KOPT-K1 (cell line): Measurements from ENCODE around the gene KIFC1.
"Not testable (repeated sequence)": the region's sequence is repeated elsewhere in the genome, so short reads cannot be mapped to it uniquely, and the experiment has no call there.

Source experiments
- H3K27ac ChIP-seq: fragments of 200-600 bp; sonication (generic); 2 replicates; pipeline ENCODE4 v1.5.1; 2016; ENCODE audit warnings: antibody characterized with exemption, mild to moderate bottlenecking, low read depth, low read length; ENCODE audit not compliant: poor library complexity, severe bottlenecking
- H3K36me3 ChIP-seq: fragments of 200-600 bp; sonication (generic); 2 replicates; pipeline ENCODE4 v1.5.1; 2017; ENCODE audit warnings: antibody characterized with exemption, mild to moderate bottlenecking, low read length, moderate library complexity; ENCODE audit not compliant: insufficient read depth
- H3K9me3 ChIP-seq: fragments of 200-600 bp; sonication (generic); 2 replicates; pipeline ENCODE4 v1.5.1; 2017; ENCODE audit warnings: antibody characterized with exemption, low read length, mild to moderate bottlenecking; ENCODE audit not compliant: insufficient read depth, poor library complexity, severe bottlenecking

KIFC1 gene

GRCh38 chr6:33391278-33391921 is at the start of gene KIFC1:
Gene KIFC1, plus strand, starts transcription at chr6:33391823. Its CDS starts 163 bp downstream, at chr6:33391986.
- Histone ChIP-seq H3K27ac (peak within 1 kb of the TSS; percentile 98), H3K36me3 (peaks cover 28% of the 10 kb centered on the region)

GRCh38 chr6:33343606-33343952 is 48.0 kb upstream of the KIFC1 start:
- not testable (repeated sequence) for H3K9me3 ChIP-seq, H3K36me3 ChIP-seq
- peak overlapping the region; percentile 82 for H3K27ac ChIP-seq

More at GRCh38 chr6:33391278-33391921, at the start of gene KIFC1:
- no peaks in the 10 kb centered on the region for H3K9me3 ChIP-seq

DNA sequence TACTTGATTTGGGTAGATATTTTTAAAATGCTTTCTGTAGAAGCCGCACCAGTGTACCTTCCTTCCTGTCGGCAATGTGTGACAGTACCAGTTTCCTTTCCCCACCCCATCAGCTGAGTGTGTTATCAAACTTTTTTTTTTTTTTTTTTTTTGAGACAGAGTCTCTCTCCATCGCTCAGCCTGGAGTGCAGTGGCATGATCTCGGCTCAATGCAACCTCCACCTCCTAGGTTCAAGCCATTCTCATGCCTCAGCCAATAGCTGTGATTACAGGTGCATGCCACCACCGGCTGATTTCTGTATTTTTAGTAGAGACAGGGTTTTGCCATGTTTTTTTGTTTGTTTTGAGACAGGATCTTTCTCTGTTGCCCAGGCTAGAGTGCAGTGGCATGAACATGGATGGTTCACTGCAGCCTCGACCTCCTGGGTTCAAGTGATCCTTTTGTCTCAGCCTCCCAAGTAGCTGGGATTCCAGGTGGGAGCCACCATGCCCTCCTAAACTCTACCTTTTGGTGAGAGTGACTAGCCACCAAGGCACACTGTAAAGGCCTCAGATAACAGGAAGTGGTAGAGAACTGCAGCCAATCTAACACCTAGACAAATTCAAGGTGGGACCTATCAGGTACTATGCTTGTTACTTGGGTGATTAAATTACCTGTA is 47.5 kb upstream of the KIFC1 start:
- Histone ChIP-seq H3K9me3 (no peaks in the 10 kb centered on the region), H3K27ac (peak overlapping the region; percentile 82), H3K36me3 (no peaks in the 10 kb centered on the region)

DNA sequence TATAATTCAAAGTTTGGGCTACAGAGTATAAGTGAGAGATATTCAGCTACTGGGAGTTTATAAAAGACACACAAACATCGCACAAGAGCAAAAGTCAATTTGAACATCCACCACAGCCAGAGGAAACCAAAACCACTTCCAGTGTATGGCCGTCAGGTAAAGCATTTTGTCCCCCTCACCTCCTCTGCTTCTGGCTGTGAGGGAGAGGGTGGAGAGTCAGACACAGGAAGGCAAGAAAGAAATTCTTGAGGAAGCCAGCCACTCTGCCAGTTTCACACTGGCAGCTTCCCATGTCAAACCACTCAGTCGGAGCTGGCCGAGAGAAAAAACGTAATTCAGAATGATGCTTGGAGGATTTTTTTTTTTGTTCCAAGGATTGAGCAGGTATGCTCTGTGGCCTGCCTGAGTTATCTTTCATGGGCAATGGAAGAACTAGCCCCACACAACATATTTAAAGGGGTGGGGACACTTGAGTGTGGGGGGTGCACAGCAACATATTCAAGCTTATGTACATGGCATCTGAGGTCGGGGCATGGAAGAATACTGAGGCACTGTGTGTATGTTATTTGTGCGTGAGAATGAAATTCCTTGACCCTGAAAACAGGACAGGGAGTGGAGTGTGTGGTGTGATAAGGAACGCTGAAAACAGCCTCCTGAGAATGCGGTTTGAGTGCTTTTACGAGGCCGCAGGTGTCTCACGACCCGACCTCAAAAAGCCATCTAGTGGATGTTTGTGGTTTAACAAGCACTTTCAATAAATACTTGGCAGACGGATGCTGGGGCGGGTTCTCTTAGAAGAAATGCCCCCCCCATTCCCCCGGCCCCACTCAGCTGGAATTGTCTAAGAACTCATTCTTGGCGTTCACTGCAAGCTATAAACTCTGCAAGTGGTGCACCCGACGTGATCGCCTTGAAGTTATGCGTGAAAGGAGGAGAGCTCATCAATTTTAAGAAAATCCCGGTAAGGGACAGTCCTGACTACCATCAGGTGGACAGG is 46.6 kb upstream of the KIFC1 start:
- Histone ChIP-seq H3K27ac (peak overlapping the region; percentile 82), H3K36me3 (no peaks in the 10 kb centered on the region)

DNA sequence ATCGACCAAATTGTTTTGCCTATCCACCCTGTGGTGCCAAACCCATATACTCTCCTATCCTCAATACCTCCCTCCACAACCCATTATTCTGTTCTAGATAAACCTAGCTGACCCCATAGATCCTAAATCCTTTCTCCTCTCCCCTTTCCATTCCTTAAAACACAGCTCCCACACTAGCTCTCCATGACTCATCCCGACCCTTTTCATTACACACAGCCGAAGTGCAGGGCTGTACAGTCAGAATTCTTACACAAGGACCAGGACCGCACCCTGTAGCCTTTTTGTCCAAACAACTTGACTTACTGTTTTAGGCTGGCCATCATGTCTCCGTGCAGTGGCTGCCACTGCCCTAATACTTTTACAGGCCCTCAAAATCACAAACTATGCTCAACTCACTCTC is 44.7 kb upstream of the KIFC1 start:
- not testable (repeated sequence) for H3K27ac ChIP-seq, H3K9me3 ChIP-seq, H3K36me3 ChIP-seq

More for the DNA sequence above, 46.6 kb upstream of the KIFC1 start:
- H3K9me3 ChIP-seq, result no peaks in the 10 kb centered on the region

GRCh38 chr6:33347816-33348215 is 43.8 kb upstream of the KIFC1 start:
- Histone ChIP-seq H3K27ac (no peak overlapping the region), H3K9me3 (no peaks in the 10 kb centered on the region), H3K36me3 (no peaks in the 10 kb centered on the region)

GRCh38 chr6:33355860-33356259 is 35.8 kb upstream of the KIFC1 start:
- not testable (repeated sequence) for H3K9me3 ChIP-seq, H3K36me3 ChIP-seq, H3K27ac ChIP-seq

DNA sequence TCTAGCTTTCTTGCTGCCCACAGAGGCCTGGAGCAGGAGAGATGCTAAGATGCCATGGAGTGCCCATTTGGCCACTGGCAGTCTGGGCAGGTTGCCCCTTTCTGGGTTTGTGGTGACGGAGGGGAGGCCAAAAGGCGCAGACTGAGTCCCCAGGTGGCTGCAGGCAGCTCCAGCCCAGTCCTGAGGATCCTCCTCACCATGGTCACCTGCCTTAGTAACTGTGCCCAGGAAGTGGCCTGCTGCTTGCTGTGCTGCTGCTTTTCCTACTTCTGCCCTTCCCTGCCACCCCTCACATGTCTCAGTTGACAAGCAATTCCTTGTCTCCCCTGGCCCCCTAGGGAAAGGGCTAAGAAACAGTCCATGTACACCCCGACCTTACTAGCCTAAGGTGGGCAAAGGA is 35.3 kb upstream of the KIFC1 start:
- H3K36me3 ChIP-seq, result no peaks in the 10 kb centered on the region
- H3K9me3 ChIP-seq, result no peaks in the 10 kb centered on the region
- H3K27ac ChIP-seq, result no peak overlapping the region

- not testable (repeated sequence) for H3K27ac ChIP-seq, H3K36me3 ChIP-seq, H3K9me3 ChIP-seq
Measured at GRCh38 chr6:33357160-33357871, 34.3 kb upstream of the KIFC1 start.

DNA sequence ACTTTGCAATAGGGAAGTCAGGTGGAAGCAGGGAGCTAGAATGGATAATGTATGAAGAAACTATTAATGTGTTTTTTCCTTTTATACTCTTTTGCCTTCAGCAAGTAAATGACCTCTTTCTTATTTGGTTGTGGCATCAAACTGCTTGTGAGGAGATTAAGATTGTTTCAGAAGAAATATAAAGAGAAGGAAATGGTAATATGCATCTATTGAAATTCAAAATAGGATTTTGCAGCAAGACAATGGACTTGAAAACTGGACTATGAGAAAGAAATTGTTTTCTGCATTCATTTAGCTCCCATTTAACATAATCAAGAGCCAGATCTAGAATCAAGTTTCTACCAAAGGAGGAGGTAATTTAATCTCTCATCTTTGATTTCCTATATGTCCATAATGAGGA is 32.3 kb upstream of the KIFC1 start:
- H3K9me3 ChIP-seq, result no peaks in the 10 kb centered on the region
- no peaks in the 10 kb centered on the region for H3K36me3 ChIP-seq
- no peak overlapping the region for H3K27ac ChIP-seq

DNA sequence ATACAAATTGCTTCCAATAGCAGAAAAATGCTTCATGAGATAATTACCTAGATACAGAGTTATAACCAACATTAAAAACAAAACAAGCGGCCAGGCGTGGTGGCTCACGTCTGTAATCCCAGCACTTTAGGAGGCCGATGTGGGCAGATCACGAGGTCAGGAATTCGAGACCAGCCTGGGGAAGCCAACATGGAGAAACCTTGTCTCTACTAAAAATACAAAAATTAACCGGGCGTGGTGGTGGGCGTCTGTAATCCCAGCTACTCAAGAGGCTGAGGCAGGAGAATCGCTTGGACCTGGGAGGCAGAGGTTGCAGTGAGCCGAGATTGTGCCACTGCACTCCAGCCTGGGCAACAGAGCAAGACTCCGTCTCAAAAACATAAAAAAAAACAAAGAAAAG is 28.1 kb upstream of the KIFC1 start:
- not testable (repeated sequence) for H3K36me3 ChIP-seq, H3K27ac ChIP-seq, H3K9me3 ChIP-seq

- not testable (repeated sequence) for H3K9me3 ChIP-seq, H3K36me3 ChIP-seq, H3K27ac ChIP-seq
Measured at GRCh38 chr6:33364475-33365205, 27.0 kb upstream of the KIFC1 start.

- H3K27ac ChIP-seq, H3K36me3 ChIP-seq, H3K9me3 ChIP-seq: not testable (repeated sequence)
Measured at GRCh38 chr6:33365206-33365971, 26.2 kb upstream of the KIFC1 start.
